Coronary artery (tissue), 2 donors: ENCODE measurements around the gene EVI5.

Experiments
- DNase-seq: peaks from one replicate; pipeline ENCODE4 v3.0.0-alpha.2; 2017; ENCODE audit warnings: low spot score
- H3K27ac ChIP-seq, 2 donors: fragments of 200-600 bp; sonication (generic); one replicate each; pipeline ENCODE4 v1.5.1; 2016 to 2019
- H3K4me3 ChIP-seq: fragments of 200-600 bp; sonication (generic); 2 replicates; pipeline ENCODE4 v1.5.1; 2016; ENCODE audit warnings: mild to moderate bottlenecking, moderate library complexity
- CTCF ChIP-seq: fragments of 200-600 bp; sonication (generic); IDR thresholded peaks from one replicate; pipeline ENCODE4 v1.5.1; 2019; ENCODE audit warnings: antibody characterized with exemption

EVI5 gene

GRCh38 chr1:92505015-92505692, 279.8 kb downstream of the EVI5 start:
- H3K4me3 ChIP-seq = no peak overlapping the region
- H3K27ac ChIP-seq = no peak overlapping the region
- no peak for DNase-seq
- TF ChIP-seq CTCF = no peak

- Histone ChIP-seq H3K27ac (no peak overlapping the region), H3K4me3 (no peak overlapping the region)
- no peak for DNase-seq
- no peak for TF ChIP-seq CTCF
Measured at GRCh38 chr1:92504291-92505014, 280.5 kb downstream of the EVI5 start.

- Histone ChIP-seq H3K4me3 (no peak overlapping the region), H3K27ac (no peak overlapping the region)
- TF ChIP-seq CTCF = no peak
- DNase-seq = no peak
Measured at GRCh38 chr1:92503926-92504285, 281.0 kb downstream of the EVI5 start.

GRCh38 chr1:92503043-92503925, 281.6 kb downstream of the EVI5 start:
- H3K4me3 ChIP-seq = no peak overlapping the region
- H3K27ac ChIP-seq = no peak overlapping the region
- TF ChIP-seq CTCF = no peak
- DNase-seq = no peak

GRCh38 chr1:92502247-92502646, 282.7 kb downstream of the EVI5 start:
- no peak for TF ChIP-seq CTCF
- H3K4me3 ChIP-seq = no peak overlapping the region
- no peak for DNase-seq
- no peak overlapping the region for H3K27ac ChIP-seq

- Histone ChIP-seq H3K27ac (no peak overlapping the region), H3K4me3 (no peak overlapping the region)
- no peak for TF ChIP-seq CTCF
- no peak for DNase-seq
Measured at GRCh38 chr1:92500552-92500951, 284.4 kb downstream of the EVI5 start.
